Cardiac fibroblast (primary cell): ENCODE results near the gene RETREG1.

Experiments used
- DNase-seq, 2 donors: peaks; one replicate each; pipeline versions ENCODE4 v3.0.0 to v3.0.0-alpha.2; 2010; ENCODE audit warnings: low read depth in 2 of 2
- H3K4me3 ChIP-seq, 2 donors: replicated peaks in 1 of 2; 1 replicate in 1 of 2; 2 replicates in 1 of 2; pipeline ENCODE4 v1.5.1; 2011; ENCODE audit warnings: low read depth in 2 of 2, low read length in 2 of 2, mild to moderate bottlenecking in 2 of 2, moderate library complexity in 1 of 2
- CTCF ChIP-seq: IDR thresholded peaks from one replicate; pipeline ENCODE4 v1.5.1; 2011; ENCODE audit warnings: low read depth, mild to moderate bottlenecking, low read length, inconsistent platforms

Gene RETREG1

GRCh38 chr5:16567365-16567764 is 49.4 kb downstream of the RETREG1 start:
- no peak for TF ChIP-seq CTCF
- no peak for DNase-seq
- H3K4me3 ChIP-seq: no peak overlapping the region

DNA sequence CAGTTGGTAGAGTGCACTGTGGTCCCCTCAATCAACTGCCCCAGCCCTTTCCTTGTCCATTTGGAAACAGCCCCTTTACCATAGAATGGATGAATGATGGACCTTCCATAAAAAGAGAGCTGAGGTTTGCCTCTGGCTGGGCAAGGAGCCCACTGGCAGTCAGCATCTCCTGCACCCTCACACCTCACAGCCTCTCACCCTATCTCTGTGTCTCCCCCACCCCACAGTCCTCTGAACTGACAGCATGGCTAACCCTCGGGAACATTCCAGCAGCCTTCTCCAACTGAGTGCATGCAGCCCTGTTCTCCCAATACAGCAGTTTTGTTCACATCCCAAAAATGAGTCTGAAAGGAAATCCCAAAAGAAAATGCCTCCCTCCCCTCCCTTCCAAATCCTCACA is 51.7 kb downstream of the RETREG1 start:
- no peak for DNase-seq
- H3K4me3 ChIP-seq: no peak overlapping the region
- TF ChIP-seq CTCF: no peak

GRCh38 chr5:16564248-16564867 is 52.4 kb downstream of the RETREG1 start:
- no peak for DNase-seq
- H3K4me3 ChIP-seq: no peak overlapping the region
- no peak for TF ChIP-seq CTCF

DNA sequence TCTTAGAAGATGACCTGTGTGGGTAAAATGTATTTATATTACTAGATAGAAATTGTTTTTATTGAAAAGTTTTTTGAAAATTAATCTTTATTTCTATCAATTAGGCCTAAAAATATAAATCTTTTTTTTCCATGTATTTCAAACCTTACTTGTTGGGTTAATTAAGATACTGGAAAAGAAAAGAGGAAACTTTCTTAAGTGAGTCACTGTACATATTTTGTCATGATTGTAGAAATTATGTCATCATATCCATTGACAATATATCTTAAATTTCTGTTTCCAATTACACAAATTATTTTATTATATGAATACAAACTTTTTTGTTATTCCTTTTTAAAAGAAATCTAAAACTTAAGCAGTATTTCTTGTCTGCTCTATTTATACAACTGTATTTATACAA is 53.1 kb downstream of the RETREG1 start:
- DNase-seq: no peak
- no peak for TF ChIP-seq CTCF
- H3K4me3 ChIP-seq: no peak overlapping the region

- DNase-seq: no peak
- no peak overlapping the region for H3K4me3 ChIP-seq
- TF ChIP-seq CTCF: no peak
Measured at GRCh38 chr5:16561660-16562059, 55.1 kb downstream of the RETREG1 start.

GRCh38 chr5:16559702-16560101 is 57.1 kb downstream of the RETREG1 start:
- TF ChIP-seq CTCF: no peak
- no peak for DNase-seq
- no peak overlapping the region for H3K4me3 ChIP-seq

DNA sequence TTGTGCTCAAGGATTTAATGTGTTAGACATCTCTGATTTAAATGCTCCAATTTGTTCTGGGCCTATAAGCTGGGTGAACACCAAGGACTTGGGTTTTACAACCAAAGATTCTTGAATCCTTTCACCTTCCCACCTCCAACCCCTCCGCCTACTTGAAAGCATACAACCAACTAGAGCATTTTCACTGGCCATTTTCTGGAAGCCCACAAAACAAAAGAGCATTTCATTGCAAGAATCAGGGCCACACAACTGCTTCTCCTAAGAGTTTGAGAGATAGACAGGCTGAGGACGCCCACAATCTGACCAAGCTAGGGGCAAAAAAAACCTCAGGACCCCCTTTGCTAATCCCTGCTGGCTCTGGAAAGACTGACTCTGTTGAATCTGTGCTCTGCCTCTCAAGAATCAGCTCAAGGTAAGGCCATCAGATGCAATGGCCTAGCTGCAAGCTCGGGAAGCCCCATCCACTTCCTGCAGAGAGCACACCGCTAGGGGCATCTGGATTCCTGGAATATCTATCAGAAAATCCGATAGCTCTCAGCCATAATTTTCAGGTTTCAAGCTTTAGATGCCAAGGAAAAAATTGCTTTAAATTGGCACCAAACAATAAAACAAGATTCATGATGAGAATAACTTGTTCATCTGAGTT is 57.7 kb downstream of the RETREG1 start:
- TF ChIP-seq CTCF: no peak
- DNase-seq: no peak
- no peak overlapping the region for H3K4me3 ChIP-seq
